ENCODE measurements around the gene NEGR1. TPM values are rescaled to one million over a fixed set of nuclear protein-coding genes. Genes with fewer than 3 reads are reported as not detected.

Gene NEGR1
- total RNA-seq, 1 donor from 2014 or later, result 4.0 TPM

GRCh38 chr1:72229893-72230292 is 52.4 kb downstream of the NEGR1 start:
- Histone ChIP-seq H3K4me3 (ENCODE audit: low read depth, low read length) (no peak overlapping the region), H3K27me3 (ENCODE audit: control insufficient read depth, insufficient read depth, low read length) (no peaks in the 10 kb centered on the region), H3K36me3 (ENCODE audit: control insufficient read depth, insufficient read depth, low read length) (no peaks in the 10 kb centered on the region)
- DNase-seq (ENCODE audit: low read depth), result no peak
- no peak for TF ChIP-seq CTCF (IDR thresholded peaks at IDR 0.05; ENCODE audit: insufficient read depth, low read length, poor library complexity, severe bottlenecking)

GRCh38 chr1:72227667-72228066 is 54.7 kb downstream of the NEGR1 start:
- Histone ChIP-seq H3K4me3 (ENCODE audit: low read depth, low read length) (no peak overlapping the region), H3K36me3 (ENCODE audit: control insufficient read depth, insufficient read depth, low read length) (no peaks in the 10 kb centered on the region), H3K27me3 (ENCODE audit: control insufficient read depth, insufficient read depth, low read length) (no peaks in the 10 kb centered on the region)
- DNase-seq (ENCODE audit: low read depth), result no peak
- TF ChIP-seq CTCF (IDR thresholded peaks at IDR 0.05; ENCODE audit: insufficient read depth, low read length, poor library complexity, severe bottlenecking), result no peak

- no peak for TF ChIP-seq CTCF (IDR thresholded peaks at IDR 0.05; ENCODE audit: insufficient read depth, low read length, poor library complexity, severe bottlenecking)
- H3K36me3 ChIP-seq (ENCODE audit: control insufficient read depth, insufficient read depth, low read length), result no peaks in the 10 kb centered on the region
- no peak for DNase-seq (ENCODE audit: low read depth)
- H3K27me3 ChIP-seq (ENCODE audit: control insufficient read depth, insufficient read depth, low read length), result no peaks in the 10 kb centered on the region
- H3K4me3 ChIP-seq (ENCODE audit: low read depth, low read length), result no peak overlapping the region
Measured at GRCh38 chr1:72224506-72224905, 57.8 kb downstream of the NEGR1 start.

- no peak for DNase-seq (ENCODE audit: low read depth)
- no peak for TF ChIP-seq CTCF (IDR thresholded peaks at IDR 0.05; ENCODE audit: insufficient read depth, low read length, poor library complexity, severe bottlenecking)
- no peaks in the 10 kb centered on the region for H3K27me3 ChIP-seq (ENCODE audit: control insufficient read depth, insufficient read depth, low read length)
- H3K4me3 ChIP-seq (ENCODE audit: low read depth, low read length), result no peak overlapping the region
- no peaks in the 10 kb centered on the region for H3K36me3 ChIP-seq (ENCODE audit: control insufficient read depth, insufficient read depth, low read length)
Measured at GRCh38 chr1:72221811-72222210, 60.5 kb downstream of the NEGR1 start.

GRCh38 chr1:72218141-72218739 is 64.1 kb downstream of the NEGR1 start:
- Histone ChIP-seq H3K4me3 (ENCODE audit: low read depth, low read length) (no peak overlapping the region), H3K36me3 (ENCODE audit: control insufficient read depth, insufficient read depth, low read length) (no peaks in the 10 kb centered on the region), H3K27me3 (ENCODE audit: control insufficient read depth, insufficient read depth, low read length) (no peaks in the 10 kb centered on the region)
- DNase-seq (ENCODE audit: low read depth), result no peak
- no peak for TF ChIP-seq CTCF (IDR thresholded peaks at IDR 0.05; ENCODE audit: insufficient read depth, low read length, poor library complexity, severe bottlenecking)

- TF ChIP-seq CTCF (IDR thresholded peaks at IDR 0.05; ENCODE audit: insufficient read depth, low read length, poor library complexity, severe bottlenecking), result no peak
- DNase-seq (ENCODE audit: low read depth), result no peak
- Histone ChIP-seq H3K4me3 (ENCODE audit: low read depth, low read length) (no peak overlapping the region), H3K36me3 (ENCODE audit: control insufficient read depth, insufficient read depth, low read length) (no peaks in the 10 kb centered on the region), H3K27me3 (ENCODE audit: control insufficient read depth, insufficient read depth, low read length) (no peaks in the 10 kb centered on the region)
Measured at GRCh38 chr1:72207059-72207458, 75.3 kb downstream of the NEGR1 start.
